22Rv1 (cell line): ENCODE measurements around the gene LRWD1.

Experiments
- ZFX ChIP-seq: fragments of 450-650 bp; IDR thresholded peaks from 2 replicates; pipeline ENCODE4 v1.6.1; 2017; ENCODE audit warnings: antibody characterized with exemption, borderline replicate concordance
- TF ChIP-seq, protein P1 (sequence below): fragments of 450-650 bp; IDR thresholded peaks from 2 replicates; pipeline ENCODE4 v1.5.1; 2017; ENCODE audit warnings: mild to moderate bottlenecking

DNA sequence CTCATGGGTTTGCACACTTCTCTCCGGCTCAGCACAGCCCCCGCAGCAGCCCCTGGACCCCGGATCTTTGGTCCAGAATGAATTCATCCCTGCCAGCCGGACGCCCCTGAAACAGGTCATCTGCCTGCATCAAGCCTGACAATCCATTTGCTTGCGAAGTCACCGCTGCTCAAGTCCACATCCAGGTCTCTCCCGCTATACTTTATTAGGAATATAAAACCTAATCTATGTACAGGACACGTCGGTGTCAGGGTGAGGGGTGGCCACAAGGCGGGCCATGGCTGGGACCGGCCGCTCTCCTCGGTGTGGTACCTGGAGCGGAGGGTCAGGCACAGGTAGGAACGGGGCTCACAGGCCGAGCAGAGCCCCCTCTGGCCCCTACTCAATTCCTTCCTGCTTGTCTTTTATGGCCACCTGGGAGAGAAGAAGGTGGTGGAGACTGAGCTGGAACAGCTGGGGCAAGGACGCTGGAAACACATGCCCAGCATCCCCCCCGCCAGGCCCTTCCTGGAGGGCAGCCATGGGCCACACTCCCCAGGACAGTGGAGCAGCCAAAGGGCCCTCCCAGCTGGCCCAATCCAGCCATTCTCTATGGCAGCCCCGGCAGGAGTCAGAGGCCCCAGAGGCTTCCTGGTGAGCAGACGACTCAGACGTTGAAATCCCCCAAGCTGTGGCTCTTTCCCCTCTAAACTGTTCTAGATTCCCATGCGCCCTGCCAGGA is 8.6 kb downstream of the LRWD1 start:
- TF ChIP-seq, protein P1, sequence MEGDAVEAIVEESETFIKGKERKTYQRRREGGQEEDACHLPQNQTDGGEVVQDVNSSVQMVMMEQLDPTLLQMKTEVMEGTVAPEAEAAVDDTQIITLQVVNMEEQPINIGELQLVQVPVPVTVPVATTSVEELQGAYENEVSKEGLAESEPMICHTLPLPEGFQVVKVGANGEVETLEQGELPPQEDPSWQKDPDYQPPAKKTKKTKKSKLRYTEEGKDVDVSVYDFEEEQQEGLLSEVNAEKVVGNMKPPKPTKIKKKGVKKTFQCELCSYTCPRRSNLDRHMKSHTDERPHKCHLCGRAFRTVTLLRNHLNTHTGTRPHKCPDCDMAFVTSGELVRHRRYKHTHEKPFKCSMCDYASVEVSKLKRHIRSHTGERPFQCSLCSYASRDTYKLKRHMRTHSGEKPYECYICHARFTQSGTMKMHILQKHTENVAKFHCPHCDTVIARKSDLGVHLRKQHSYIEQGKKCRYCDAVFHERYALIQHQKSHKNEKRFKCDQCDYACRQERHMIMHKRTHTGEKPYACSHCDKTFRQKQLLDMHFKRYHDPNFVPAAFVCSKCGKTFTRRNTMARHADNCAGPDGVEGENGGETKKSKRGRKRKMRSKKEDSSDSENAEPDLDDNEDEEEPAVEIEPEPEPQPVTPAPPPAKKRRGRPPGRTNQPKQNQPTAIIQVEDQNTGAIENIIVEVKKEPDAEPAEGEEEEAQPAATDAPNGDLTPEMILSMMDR = no peak
- TF ChIP-seq ZFX = no peak
